Fibroblast of lung (primary cell): Measurements from ENCODE around the gene ACVR2B. TPM values are rescaled to one million over a fixed set of nuclear protein-coding genes. Genes with fewer than 3 reads are reported as not detected.
A peak's percentile ranks its signal among the peaks of the same experiment; 100 is the strongest.

ENCODE experiments used
- DNase-seq, 2 donors: peaks; one replicate each; pipeline versions ENCODE4 v3.0.0 to v3.0.0-alpha.2; 2010; ENCODE audit warnings: low read depth in 2 of 2
- H2AFZ ChIP-seq: 2 replicates; pipeline ENCODE4 v1.5.1; 2012; ENCODE audit warnings: low read length, control low read depth, inconsistent platforms
- H3K27ac ChIP-seq: 2 replicates; pipeline ENCODE4 v1.5.1; 2011; ENCODE audit warnings: low read length, control low read depth; ENCODE audit not compliant: insufficient read depth
- H3K27me3 ChIP-seq: 2 replicates; pipeline ENCODE4 v1.5.1; 2011; ENCODE audit warnings: mild to moderate bottlenecking, low read length; ENCODE audit not compliant: control insufficient read depth, insufficient read depth
- H3K36me3 ChIP-seq: 2 replicates; pipeline ENCODE4 v1.5.1; 2011; ENCODE audit warnings: low read length; ENCODE audit not compliant: control insufficient read depth, insufficient read depth
- H3K4me1 ChIP-seq: 2 replicates; pipeline ENCODE4 v1.5.1; 2011; ENCODE audit warnings: low read length; ENCODE audit not compliant: control insufficient read depth, insufficient read depth; ENCODE audit errors: extremely low read depth
- H3K4me2 ChIP-seq: 2 replicates; pipeline ENCODE4 v1.5.1; 2011; ENCODE audit warnings: low read length, control low read depth; ENCODE audit not compliant: insufficient read depth; ENCODE audit errors: extremely low read depth
- H3K4me3 ChIP-seq, 4 experiments: fragments of 200-600 bp in 1 of 4; sonication (generic) in 1 of 4; replicated peaks in 1 of 4; 2 replicates each; pipeline ENCODE4 v1.5.1; 2011 to 2016; ENCODE audit warnings: low read length in 4 of 4, low read depth in 3 of 4, mild to moderate bottlenecking in 3 of 4, control low read depth in 2 of 4, inconsistent platforms in 1 of 4, mixed read lengths in 1 of 4; ENCODE audit not compliant: insufficient read depth in 1 of 4; ENCODE audit errors: control extremely low read depth in 1 of 4
- H3K79me2 ChIP-seq: 2 replicates; pipeline ENCODE4 v1.5.1; 2012; ENCODE audit warnings: mild to moderate bottlenecking, low read length, inconsistent platforms; ENCODE audit not compliant: control insufficient read depth, insufficient read depth
- H3K9ac ChIP-seq: 2 replicates; pipeline ENCODE4 v1.5.1; 2011; ENCODE audit warnings: mild to moderate bottlenecking, low read length, control low read depth; ENCODE audit not compliant: insufficient read depth
- H3K9me3 ChIP-seq: 2 replicates; pipeline ENCODE4 v1.5.1; 2012; ENCODE audit warnings: low read depth, low read length; ENCODE audit not compliant: control insufficient read depth, insufficient read depth
- H4K20me1 ChIP-seq: 2 replicates; pipeline ENCODE4 v1.5.1; 2011; ENCODE audit warnings: low read length; ENCODE audit not compliant: control insufficient read depth, insufficient read depth; ENCODE audit errors: extremely low read depth
- CTCF ChIP-seq, 2 donors: IDR thresholded peaks in 1 of 2; conservative IDR thresholded peaks in 1 of 2; 1 replicate in 1 of 2; 2 replicates in 1 of 2; pipeline ENCODE4 v1.5.1; 2011 to 2012; ENCODE audit warnings: low read length in 2 of 2, control low read depth in 1 of 2, inconsistent platforms in 1 of 2, low read depth in 1 of 2, mild to moderate bottlenecking in 1 of 2
- EZH2 ChIP-seq: IDR thresholded peaks from 2 replicates; pipeline ENCODE4 v1.5.1; 2012; ENCODE audit warnings: low read length, control low read depth, mild to moderate bottlenecking; ENCODE audit errors: missing control alignments
- polyA plus RNA-seq, 2 donors: library from polyadenylated mRNA; depleted of rRNA in 1 of 2; stranded (reverse) in 1 of 2; unstranded in 1 of 2; fragments of >200 nt; gene quantifications; 2 replicates each; pipeline ENCODE4 v1.2.1, GENCODE V29; 2011 to 2012; ENCODE audit warnings: missing spikeins in 1 of 2
- total RNA-seq: library from RNA; depleted of rRNA; stranded (reverse); fragments of >200 nt; gene quantifications from 2 replicates; pipeline ENCODE4 v1.2.1, GENCODE V29; 2014

The ACVR2B gene
- total and polyA plus RNA-seq, 2 donors (not counting 1 experiment from before 2014, with no cell fraction given), result 0.60 to 2.6 TPM

GRCh38 chr3:38478901-38479300 is 25.2 kb downstream of the ACVR2B start:
- no peak overlapping the region for H3K27ac ChIP-seq
- no peak overlapping the region for H2AFZ ChIP-seq
- H3K79me2 ChIP-seq, result no peaks in the 10 kb centered on the region
- no peak overlapping the region for H3K4me2 ChIP-seq
- no peak for DNase-seq
- no peak overlapping the region for H3K4me3 ChIP-seq
- no peaks in the 10 kb centered on the region for H4K20me1 ChIP-seq
- no peaks in the 10 kb centered on the region for H3K9me3 ChIP-seq
- no peaks in the 10 kb centered on the region for H3K27me3 ChIP-seq
- H3K9ac ChIP-seq, result no peak overlapping the region
- peaks cover 2% of the 10 kb centered on the region for H3K36me3 ChIP-seq
- TF ChIP-seq EZH2 (no peak), CTCF (conservative IDR thresholded peaks at IDR 0.05 in 1 of 2, IDR thresholded peaks at IDR 0.05 in 1 of 2; ENCODE audit: low read depth in 1 of 2, low read length in 2 of 2) (no peak)
- no peaks in the 10 kb centered on the region for H3K4me1 ChIP-seq

GRCh38 chr3:38479431-38480092 is 25.9 kb downstream of the ACVR2B start:
- TF ChIP-seq CTCF (conservative IDR thresholded peaks at IDR 0.05 in 1 of 2, IDR thresholded peaks at IDR 0.05 in 1 of 2; ENCODE audit: low read depth in 1 of 2, low read length in 2 of 2) (peak; percentile 93 to 95), EZH2 (no peak)
- no peaks in the 10 kb centered on the region for H4K20me1 ChIP-seq
- no peaks in the 10 kb centered on the region for H3K9me3 ChIP-seq
- H3K27me3 ChIP-seq, result no peaks in the 10 kb centered on the region
- H3K4me3 ChIP-seq, result no peak overlapping the region
- H3K4me1 ChIP-seq, result no peaks in the 10 kb centered on the region
- peak; percentile 40 to 74 for DNase-seq
- H3K27ac ChIP-seq, result no peak overlapping the region
- no peak overlapping the region for H3K9ac ChIP-seq
- H3K36me3 ChIP-seq, result peaks cover 2% of the 10 kb centered on the region
- no peak overlapping the region for H3K4me2 ChIP-seq
- H3K79me2 ChIP-seq, result no peaks in the 10 kb centered on the region
- no peak overlapping the region for H2AFZ ChIP-seq

- no peak for TF ChIP-seq CTCF (conservative IDR thresholded peaks at IDR 0.05 in 1 of 2, IDR thresholded peaks at IDR 0.05 in 1 of 2; ENCODE audit: low read depth in 1 of 2, low read length in 2 of 2)
- TF ChIP-seq EZH2, result no peak
- Histone ChIP-seq H3K4me1 (no peaks in the 10 kb centered on the region), H4K20me1 (no peaks in the 10 kb centered on the region), H2AFZ (no peak overlapping the region), H3K9ac (no peak overlapping the region), H3K36me3 (peaks cover 2% of the 10 kb centered on the region), H3K4me3 (no peak overlapping the region), H3K79me2 (no peaks in the 10 kb centered on the region), H3K9me3 (no peaks in the 10 kb centered on the region), H3K27ac (no peak overlapping the region), H3K27me3 (no peaks in the 10 kb centered on the region), H3K4me2 (no peak overlapping the region)
- no peak for DNase-seq
Observed at GRCh38 chr3:38480093-38480445, 26.4 kb downstream of the ACVR2B start.
